ENCODE data around the gene FAM83F. TPM values are rescaled to one million over a fixed set of nuclear protein-coding genes. Genes with fewer than 3 reads are reported as not detected.

Gene FAM83F
- total and polyA plus RNA-seq, 2 donors (not counting 1 experiment from before 2014, with no cell fraction given), result 0.10 TPM; not detected in 1

DNA sequence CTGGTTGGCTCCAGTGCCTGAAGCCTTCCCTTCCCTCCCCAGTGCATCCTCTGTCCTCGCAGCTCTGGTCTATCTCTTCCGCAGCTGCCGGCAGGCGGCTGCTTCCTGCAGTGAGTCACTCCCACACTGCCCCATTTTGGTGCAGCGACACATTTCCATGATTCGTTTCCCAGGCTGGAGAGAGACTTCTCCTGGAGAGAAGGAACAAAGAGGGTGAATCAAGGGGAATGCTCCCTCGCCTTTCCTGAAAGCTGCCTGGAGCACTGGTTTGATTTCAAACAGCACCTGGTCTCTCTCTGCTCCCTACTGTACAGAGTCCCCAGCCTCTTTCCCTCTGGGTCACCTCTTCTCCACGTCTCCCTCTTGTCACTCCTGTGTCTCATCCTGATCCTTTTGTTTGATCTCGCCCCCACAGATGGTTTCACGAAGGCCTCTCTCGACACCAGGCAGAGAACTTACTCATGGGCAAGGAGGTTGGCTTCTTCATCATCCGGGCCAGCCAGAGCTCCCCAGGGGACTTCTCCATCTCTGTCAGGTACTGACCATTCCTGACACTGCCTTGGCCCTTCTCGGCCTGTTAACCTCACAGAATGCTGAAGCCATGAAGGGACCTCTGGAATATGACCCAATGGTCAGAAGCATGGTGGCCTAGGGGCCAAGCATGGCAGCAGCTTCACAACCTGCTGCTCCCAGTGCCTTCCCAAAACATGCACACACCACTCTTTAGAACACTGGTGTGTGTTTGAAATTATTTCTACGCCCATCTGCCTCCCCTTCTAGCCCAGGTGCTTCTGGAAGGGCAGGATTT is 34.9 kb upstream of the FAM83F start, which contains the start of gene TMA7B:
Gene TMA7B, plus strand, starts transcription at position 758 of the 808 bp plus-strand sequence. CDS start 3,978 bp downstream, outside the sequence.
- no peaks in the 10 kb centered on the region for H3K9me3 ChIP-seq (ENCODE audit: control extremely low read depth in 1 of 3, control insufficient read depth in 2 of 3, insufficient read depth in 1 of 3, low read length in 2 of 3)
- intact Hi-C loops (cut with micrococcal nuclease), result no loop called here
- H3K9ac ChIP-seq (ENCODE audit: low read length), result no peak within 1 kb of the TSS
- H3K4me2 ChIP-seq (replicated peaks; ENCODE audit: low read depth, low read length, poor library complexity, severe bottlenecking), result no peak within 1 kb of the TSS
- no peak within 1 kb of the TSS for H3K4me3 ChIP-seq (ENCODE audit: control extremely low read depth in 1 of 5, extremely low read depth in 1 of 5, insufficient read depth in 1 of 5, low read depth in 2 of 5, low read length in 4 of 5)
- H3K27ac ChIP-seq (ENCODE audit: low read length in 2 of 2), result no peak within 1 kb of the TSS
- peaks cover 0 to 37% of the 10 kb centered on the region in 2 experiments for H3K36me3 ChIP-seq (replicated peaks in 1 of 2; ENCODE audit: control extremely low read depth in 1 of 2, control insufficient read depth in 1 of 2, extremely low read depth in 1 of 2, insufficient read depth in 2 of 2, low read length in 1 of 2)
- ChIA-PET POLR2A (no interaction called here), CTCF (no interaction called here)
- H4K20me1 ChIP-seq (ENCODE audit: control insufficient read depth, insufficient read depth, low read length, poor library complexity, severe bottlenecking), result no peaks in the 10 kb centered on the region
- Mint-ChIP-seq H3K27me3 (peaks cover 27% of the 10 kb centered on the region), H3K4me1 (peaks cover 36% of the 10 kb centered on the region), H3K9me3 (ENCODE audit: insufficient read depth) (no peaks in the 10 kb centered on the region), H3K27ac (no peak within 1 kb of the TSS), H3K4me3 (no peak within 1 kb of the TSS)
- peaks cover 11 to 18% of the 10 kb centered on the region in 2 donors for H3K4me1 ChIP-seq (ENCODE audit: control insufficient read depth in 2 of 2, insufficient read depth in 2 of 2, low read length in 2 of 2)
- no peaks in the 10 kb centered on the region for H3K27me3 ChIP-seq (replicated peaks in 1 of 4; ENCODE audit: control extremely low read depth in 1 of 4, control insufficient read depth in 3 of 4, insufficient read depth in 4 of 4, low read length in 3 of 4)
- DNase-seq (no peak), ATAC-seq (ENCODE audit: low read depth) (no peak)
- WGBS (ENCODE audit: insufficient coverage), result 80% methylated on average over 10 of the region's 14 CpGs
- peaks cover 8% of the 10 kb centered on the region for H3K79me2 ChIP-seq (ENCODE audit: control insufficient read depth, insufficient read depth, low read length)
- no peak within 1 kb of the TSS for H2AFZ ChIP-seq (ENCODE audit: insufficient read depth, low read depth, low read length, poor library complexity, severe bottlenecking)
- TF ChIP-seq, protein P1, sequence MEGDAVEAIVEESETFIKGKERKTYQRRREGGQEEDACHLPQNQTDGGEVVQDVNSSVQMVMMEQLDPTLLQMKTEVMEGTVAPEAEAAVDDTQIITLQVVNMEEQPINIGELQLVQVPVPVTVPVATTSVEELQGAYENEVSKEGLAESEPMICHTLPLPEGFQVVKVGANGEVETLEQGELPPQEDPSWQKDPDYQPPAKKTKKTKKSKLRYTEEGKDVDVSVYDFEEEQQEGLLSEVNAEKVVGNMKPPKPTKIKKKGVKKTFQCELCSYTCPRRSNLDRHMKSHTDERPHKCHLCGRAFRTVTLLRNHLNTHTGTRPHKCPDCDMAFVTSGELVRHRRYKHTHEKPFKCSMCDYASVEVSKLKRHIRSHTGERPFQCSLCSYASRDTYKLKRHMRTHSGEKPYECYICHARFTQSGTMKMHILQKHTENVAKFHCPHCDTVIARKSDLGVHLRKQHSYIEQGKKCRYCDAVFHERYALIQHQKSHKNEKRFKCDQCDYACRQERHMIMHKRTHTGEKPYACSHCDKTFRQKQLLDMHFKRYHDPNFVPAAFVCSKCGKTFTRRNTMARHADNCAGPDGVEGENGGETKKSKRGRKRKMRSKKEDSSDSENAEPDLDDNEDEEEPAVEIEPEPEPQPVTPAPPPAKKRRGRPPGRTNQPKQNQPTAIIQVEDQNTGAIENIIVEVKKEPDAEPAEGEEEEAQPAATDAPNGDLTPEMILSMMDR (IDR thresholded peaks at IDR 0.05), result no peak
- TF ChIP-seq EZH2 (IDR thresholded peaks at IDR 0.05; ENCODE audit: borderline replicate concordance, insufficient read depth, low read depth, low read length, poor library complexity, severe bottlenecking), result no peak
